HCT116 (cell line): ENCODE measurements around the gene RPL36A. TPM values are rescaled to one million over a fixed set of nuclear protein-coding genes. Genes with fewer than 3 reads are reported as not detected.

Source experiments
- ATAC-seq: fragments of 200-7000 bp; cut with Tn5 transposase; 2 replicates; pipeline ENCODE4 v1.9.1; 2020; ENCODE audit warnings: mild to moderate bottlenecking, moderate library complexity
- BruUV-seq: library from RNA; stranded (reverse); fragments of 400-500 nt; replicated peaks from 2 replicates; lab custom pipeline; 2021; lab: Mats Ljungman, UMichigan
- CTCF ChIA-PET: fragments of 300-600 bp; sonication (Branson Sonifier 250); formaldehyde crosslinking; loops from one replicate; lab custom pipeline; 2021; ENCODE audit warnings: antibody characterized with exemption; lab: Charles Lee
- POLR2A ChIA-PET: fragments of 300-600, 350-600 bp; sonication (Branson Sonifier 250); formaldehyde crosslinking; loops from one replicate; lab custom pipeline; 2021; ENCODE audit warnings: antibody characterized with exemption; lab: Charles Lee
- RAD21 ChIA-PET, 2 experiments: fragments of 300-600 bp; sonication (Branson Sonifier 250); formaldehyde crosslinking; loops; one replicate each; lab custom pipeline; 2023; ENCODE audit warnings: low total read pairs in 2 of 2; ENCODE audit not compliant: uncharacterized antibody in 2 of 2, unreplicated experiment in 2 of 2, low non-redundant PET in 1 of 2; lab: Charles Lee
- DNase-seq: peaks from one replicate; pipeline ENCODE4 v3.0.0-alpha.2; 2010; ENCODE audit warnings: low read depth, low spot score
- H2AFZ ChIP-seq: fragments of 200-600 bp; shearing (Covaris generic), sonication (generic); 2 replicates; pipeline ENCODE4 v1.6.1; 2017; ENCODE audit warnings: low read depth, mixed run types, mixed read lengths, antibody characterized with exemption, low read length; ENCODE audit not compliant: poor library complexity, severe bottlenecking
- H3K27ac ChIP-seq: 2 replicates; pipeline ENCODE4 v1.5.1; 2012; ENCODE audit warnings: low read depth, low read length
- H3K27me3 ChIP-seq: fragments of 200-600 bp; sonication (generic); 2 replicates; pipeline ENCODE4 v1.6.1; 2016; ENCODE audit warnings: mixed run types, low read length, mixed read lengths; ENCODE audit not compliant: insufficient read depth
- H3K36me3 ChIP-seq, 2 experiments: fragments of 200-500 bp in 1 of 2; fragments of 200-600 bp in 1 of 2; sonication (Bioruptor generic) in 1 of 2; sonication (generic) in 1 of 2; 2 replicates each; pipeline versions ENCODE4 v1.5.1 to v1.6.1; 2014 to 2016; ENCODE audit warnings: low read length in 2 of 2, inconsistent platforms in 1 of 2, mixed read lengths in 1 of 2, mixed run types in 1 of 2; ENCODE audit not compliant: insufficient read depth in 2 of 2, control insufficient read depth in 1 of 2
- H3K4me1 ChIP-seq, 2 experiments: fragments of 200-600 bp in 1 of 2; sonication (generic) in 1 of 2; 2 replicates each; pipeline versions ENCODE4 v1.5.1 to v1.6.1; 2012 to 2017; ENCODE audit warnings: low read length in 2 of 2, inconsistent platforms in 1 of 2, mild to moderate bottlenecking in 1 of 2, mixed read lengths in 1 of 2, mixed run types in 1 of 2, moderate library complexity in 1 of 2; ENCODE audit not compliant: insufficient read depth in 2 of 2, control insufficient read depth in 1 of 2
- H3K4me2 ChIP-seq: fragments of 200-600 bp; sonication (generic); 2 replicates; pipeline ENCODE4 v1.6.1; 2017; ENCODE audit warnings: mixed run types, low read length, mixed read lengths
- H3K4me3 ChIP-seq, 2 experiments: fragments of 200-600 bp in 1 of 2; sonication (generic) in 1 of 2; replicated peaks in 1 of 2; 2 replicates each; pipeline ENCODE4 v1.5.1; 2011 to 2016; ENCODE audit warnings: low read length in 2 of 2, control low read depth in 1 of 2, low read depth in 1 of 2, mild to moderate bottlenecking in 1 of 2, mixed read lengths in 1 of 2, mixed run types in 1 of 2
- H3K79me2 ChIP-seq: fragments of 200-600 bp; sonication (generic); 2 replicates; pipeline ENCODE4 v1.6.1; 2017; ENCODE audit warnings: mild to moderate bottlenecking, mixed run types, low read length, moderate library complexity, mixed read lengths; ENCODE audit not compliant: insufficient read depth
- H3K9ac ChIP-seq: fragments of 200-600 bp; sonication (generic); 2 replicates; pipeline ENCODE4 v1.6.1; 2016; ENCODE audit warnings: low read length, mixed read lengths
- H3K9me2 ChIP-seq: fragments of 200-600 bp; sonication (generic), shearing (Covaris generic); 2 replicates; pipeline ENCODE4 v1.6.1; 2017; ENCODE audit warnings: mixed run types, mild to moderate bottlenecking, moderate library complexity; ENCODE audit not compliant: insufficient read depth
- H3K9me3 ChIP-seq, 2 experiments: fragments of 200-500 bp in 1 of 2; fragments of 200-600 bp in 1 of 2; sonication (Bioruptor generic) in 1 of 2; sonication (generic) in 1 of 2; 2 replicates each; pipeline ENCODE4 v1.6.1; 2014 to 2017; ENCODE audit warnings: low read length in 2 of 2, mixed read lengths in 2 of 2, inconsistent platforms in 1 of 2, low read depth in 1 of 2, mild to moderate bottlenecking in 1 of 2, mixed run types in 1 of 2, moderate library complexity in 1 of 2; ENCODE audit not compliant: control insufficient read depth in 1 of 2, insufficient read depth in 1 of 2
- H4K20me1 ChIP-seq: fragments of 200-600 bp; sonication (generic), shearing (Covaris generic); 2 replicates; pipeline ENCODE4 v1.6.1; 2017; ENCODE audit warnings: mixed run types, mild to moderate bottlenecking, moderate library complexity; ENCODE audit not compliant: insufficient read depth
- ATF3 ChIP-seq: IDR thresholded peaks from 2 replicates; pipeline ENCODE4 v1.6.1; 2012
- CBX3 ChIP-seq: IDR thresholded peaks from 2 replicates; pipeline ENCODE4 v1.6.1; 2012; ENCODE audit warnings: low read depth
- ELF1 ChIP-seq: IDR thresholded peaks from 2 replicates; pipeline ENCODE4 v1.6.1; 2012; ENCODE audit warnings: low read depth, borderline replicate concordance
- EZH2 ChIP-seq: fragments of 200-600 bp; sonication (generic); IDR thresholded peaks from 2 replicates; pipeline ENCODE4 v1.6.1; 2017; ENCODE audit warnings: antibody characterized with exemption, mixed run types
- FOSL1 ChIP-seq: IDR thresholded peaks from 2 replicates; pipeline ENCODE4 v1.6.1; 2012; ENCODE audit warnings: low read depth
- SIN3A ChIP-seq: IDR thresholded peaks from 2 replicates; pipeline ENCODE4 v1.6.1; 2012; ENCODE audit warnings: low read depth
- SP1 ChIP-seq: IDR thresholded peaks from 2 replicates; pipeline ENCODE4 v1.6.1; 2012; ENCODE audit warnings: low read depth
- SRF ChIP-seq: IDR thresholded peaks from 2 replicates; pipeline ENCODE4 v1.6.1; 2012; ENCODE audit warnings: low read depth
- ZNF274 ChIP-seq: fragments of 200-500 bp; sonication (Bioruptor generic); IDR thresholded peaks from 2 replicates; pipeline ENCODE4 v1.6.1; 2014; ENCODE audit warnings: mild to moderate bottlenecking, low read depth, low read length, inconsistent platforms
- intact Hi-C: fragments of 100-400 bp; cut with micrococcal nuclease; formaldehyde crosslinking; loops from 2 replicates; pipeline ENCODE4 v1.10.0; 2022
- total RNA-seq: library from RNA; stranded (reverse); gene quantifications from one replicate; pipeline ENCODE4 v1.2.1, GENCODE V29; 2021; ENCODE audit not compliant: unreplicated experiment
- TF ChIP-seq, protein P1 (sequence below), 3 experiments: fragments of 200-600 bp in 1 of 3; sonication (generic) in 1 of 3; IDR thresholded peaks in 2 of 3; conservative IDR thresholded peaks in 1 of 3; 2 replicates each; pipeline ENCODE4 v1.5.1; 2012 to 2017; ENCODE audit warnings: low read depth in 2 of 3, low read length in 2 of 3, antibody characterized with exemption in 1 of 3, borderline replicate concordance in 1 of 3, control low read depth in 1 of 3, mild to moderate bottlenecking in 1 of 3, mixed read lengths in 1 of 3, mixed run types in 1 of 3, moderate library complexity in 1 of 3; ENCODE audit not compliant: insufficient read depth in 1 of 3
- TF ChIP-seq, protein P2 (sequence below): IDR thresholded peaks from 2 replicates; pipeline ENCODE4 v1.6.1; 2012; ENCODE audit warnings: low read depth
- TF ChIP-seq, protein P3 (sequence below): IDR thresholded peaks from 2 replicates; pipeline ENCODE4 v1.6.1; 2012

The RPL36A gene
- total RNA-seq, 1 experiment from 2014 or later, result 360 TPM

DNA sequence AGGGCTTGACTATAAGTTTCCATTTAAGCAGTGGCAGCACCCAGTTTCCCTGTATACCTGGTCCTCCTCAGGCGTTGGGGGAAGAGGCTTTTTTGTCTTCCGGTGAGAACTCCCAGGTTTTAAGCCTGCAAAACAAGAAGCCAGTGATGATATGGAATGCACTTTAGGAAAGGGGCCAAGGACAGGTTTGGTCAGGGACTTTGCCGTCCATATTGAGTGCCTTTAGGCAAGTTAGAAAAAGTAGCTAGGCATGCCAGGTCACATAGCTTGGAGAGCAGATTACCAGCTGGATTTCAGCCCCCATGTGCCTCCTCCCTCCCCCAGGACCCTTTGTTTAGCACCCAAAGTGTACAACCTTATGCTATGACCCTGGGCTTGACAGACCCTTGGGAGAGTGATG lies 28.7 kb upstream of the RPL36A start:
- Histone ChIP-seq H3K4me3 (no peak overlapping the region), H3K9ac (no peak overlapping the region), H3K27me3 (no peaks in the 10 kb centered on the region), H4K20me1 (no peaks in the 10 kb centered on the region), H3K27ac (no peak overlapping the region), H3K4me2 (no peak overlapping the region), H3K79me2 (no peaks in the 10 kb centered on the region), H3K9me3 (no peaks in the 10 kb centered on the region), H3K4me1 (peaks cover 0 to 3% of the 10 kb centered on the region in 2 experiments; a peak in 1 of 4 replicates), H3K36me3 (no peaks in the 10 kb centered on the region), H2AFZ (no peak overlapping the region), H3K9me2 (no peaks in the 10 kb centered on the region)
- no TSS peak for BruUV-seq
- intact Hi-C loops, result no loop called here
- CTCF ChIA-PET, result no interaction called here
- DNase-seq, result no peak
- RAD21 ChIA-PET, result no interaction called here
- POLR2A ChIA-PET, result no interaction called here
- TF ChIP-seq, protein P1, sequence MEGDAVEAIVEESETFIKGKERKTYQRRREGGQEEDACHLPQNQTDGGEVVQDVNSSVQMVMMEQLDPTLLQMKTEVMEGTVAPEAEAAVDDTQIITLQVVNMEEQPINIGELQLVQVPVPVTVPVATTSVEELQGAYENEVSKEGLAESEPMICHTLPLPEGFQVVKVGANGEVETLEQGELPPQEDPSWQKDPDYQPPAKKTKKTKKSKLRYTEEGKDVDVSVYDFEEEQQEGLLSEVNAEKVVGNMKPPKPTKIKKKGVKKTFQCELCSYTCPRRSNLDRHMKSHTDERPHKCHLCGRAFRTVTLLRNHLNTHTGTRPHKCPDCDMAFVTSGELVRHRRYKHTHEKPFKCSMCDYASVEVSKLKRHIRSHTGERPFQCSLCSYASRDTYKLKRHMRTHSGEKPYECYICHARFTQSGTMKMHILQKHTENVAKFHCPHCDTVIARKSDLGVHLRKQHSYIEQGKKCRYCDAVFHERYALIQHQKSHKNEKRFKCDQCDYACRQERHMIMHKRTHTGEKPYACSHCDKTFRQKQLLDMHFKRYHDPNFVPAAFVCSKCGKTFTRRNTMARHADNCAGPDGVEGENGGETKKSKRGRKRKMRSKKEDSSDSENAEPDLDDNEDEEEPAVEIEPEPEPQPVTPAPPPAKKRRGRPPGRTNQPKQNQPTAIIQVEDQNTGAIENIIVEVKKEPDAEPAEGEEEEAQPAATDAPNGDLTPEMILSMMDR (IDR thresholded peaks at IDR 0.05 in 2 of 3, conservative IDR thresholded peaks at IDR 0.05 in 1 of 3; ENCODE audit: borderline replicate concordance in 1 of 3, insufficient read depth in 1 of 3, low read depth in 2 of 3, low read length in 2 of 3), result no peak
- no peak for ATAC-seq

DNA sequence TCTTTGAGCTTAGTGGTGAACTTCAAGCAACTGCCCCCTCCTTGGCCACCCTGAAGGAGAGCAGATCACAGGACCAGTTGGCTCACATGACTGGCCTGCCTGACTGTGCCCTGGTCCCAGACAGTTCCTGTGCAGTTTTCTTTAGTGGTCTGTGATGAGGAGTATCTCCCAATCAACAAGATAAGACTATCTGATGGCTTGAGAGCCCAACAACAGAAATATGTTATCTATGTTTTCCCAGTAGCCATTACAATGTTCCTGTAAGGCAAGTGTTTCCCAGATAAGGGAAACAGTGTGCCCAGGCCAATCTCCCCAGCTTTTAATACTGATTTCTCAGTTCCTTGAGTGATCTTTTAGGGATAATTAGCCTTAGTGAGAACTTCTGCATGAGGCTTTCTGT lies 28.1 kb upstream of the RPL36A start:
- CTCF ChIA-PET, result no interaction called here
- no TSS peak for BruUV-seq
- no peaks in the 10 kb centered on the region for H3K79me2 ChIP-seq
- H3K27me3 ChIP-seq, result no peaks in the 10 kb centered on the region
- H3K9ac ChIP-seq, result no peak overlapping the region
- intact Hi-C loops, result no loop called here
- H3K4me1 ChIP-seq, result no peaks in the 10 kb centered on the region
- no peak overlapping the region for H3K27ac ChIP-seq
- RAD21 ChIA-PET, result no interaction called here
- no peaks in the 10 kb centered on the region for H3K9me3 ChIP-seq
- POLR2A ChIA-PET, result no interaction called here
- no peak overlapping the region for H3K4me2 ChIP-seq
- no peaks in the 10 kb centered on the region for H3K9me2 ChIP-seq
- no peak for TF ChIP-seq ATF3
- no peak for TF ChIP-seq ZNF274
- TF ChIP-seq CBX3, result no peak
- TF ChIP-seq, protein P2, sequence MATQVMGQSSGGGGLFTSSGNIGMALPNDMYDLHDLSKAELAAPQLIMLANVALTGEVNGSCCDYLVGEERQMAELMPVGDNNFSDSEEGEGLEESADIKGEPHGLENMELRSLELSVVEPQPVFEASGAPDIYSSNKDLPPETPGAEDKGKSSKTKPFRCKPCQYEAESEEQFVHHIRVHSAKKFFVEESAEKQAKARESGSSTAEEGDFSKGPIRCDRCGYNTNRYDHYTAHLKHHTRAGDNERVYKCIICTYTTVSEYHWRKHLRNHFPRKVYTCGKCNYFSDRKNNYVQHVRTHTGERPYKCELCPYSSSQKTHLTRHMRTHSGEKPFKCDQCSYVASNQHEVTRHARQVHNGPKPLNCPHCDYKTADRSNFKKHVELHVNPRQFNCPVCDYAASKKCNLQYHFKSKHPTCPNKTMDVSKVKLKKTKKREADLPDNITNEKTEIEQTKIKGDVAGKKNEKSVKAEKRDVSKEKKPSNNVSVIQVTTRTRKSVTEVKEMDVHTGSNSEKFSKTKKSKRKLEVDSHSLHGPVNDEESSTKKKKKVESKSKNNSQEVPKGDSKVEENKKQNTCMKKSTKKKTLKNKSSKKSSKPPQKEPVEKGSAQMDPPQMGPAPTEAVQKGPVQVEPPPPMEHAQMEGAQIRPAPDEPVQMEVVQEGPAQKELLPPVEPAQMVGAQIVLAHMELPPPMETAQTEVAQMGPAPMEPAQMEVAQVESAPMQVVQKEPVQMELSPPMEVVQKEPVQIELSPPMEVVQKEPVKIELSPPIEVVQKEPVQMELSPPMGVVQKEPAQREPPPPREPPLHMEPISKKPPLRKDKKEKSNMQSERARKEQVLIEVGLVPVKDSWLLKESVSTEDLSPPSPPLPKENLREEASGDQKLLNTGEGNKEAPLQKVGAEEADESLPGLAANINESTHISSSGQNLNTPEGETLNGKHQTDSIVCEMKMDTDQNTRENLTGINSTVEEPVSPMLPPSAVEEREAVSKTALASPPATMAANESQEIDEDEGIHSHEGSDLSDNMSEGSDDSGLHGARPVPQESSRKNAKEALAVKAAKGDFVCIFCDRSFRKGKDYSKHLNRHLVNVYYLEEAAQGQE, result no peak
- no peak for TF ChIP-seq FOSL1
- TF ChIP-seq, protein P1 (IDR thresholded peaks at IDR 0.05 in 2 of 3, conservative IDR thresholded peaks at IDR 0.05 in 1 of 3; ENCODE audit: borderline replicate concordance in 1 of 3, insufficient read depth in 1 of 3, low read depth in 2 of 3, low read length in 2 of 3), result no peak
- no peak for TF ChIP-seq SRF
- no peak for TF ChIP-seq EZH2
- TF ChIP-seq ELF1, result no peak
- no peak for TF ChIP-seq SIN3A
- TF ChIP-seq, protein P3, sequence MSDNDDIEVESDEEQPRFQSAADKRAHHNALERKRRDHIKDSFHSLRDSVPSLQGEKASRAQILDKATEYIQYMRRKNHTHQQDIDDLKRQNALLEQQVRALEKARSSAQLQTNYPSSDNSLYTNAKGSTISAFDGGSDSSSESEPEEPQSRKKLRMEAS, result no peak
- no peak for TF ChIP-seq SP1
- ATAC-seq, result no peak
- DNase-seq, result no peak
- H3K4me3 ChIP-seq, result no peak overlapping the region
- no peak overlapping the region for H2AFZ ChIP-seq
- no peaks in the 10 kb centered on the region for H3K36me3 ChIP-seq
- no peaks in the 10 kb centered on the region for H4K20me1 ChIP-seq
